ENCODE measurements around the gene RPE.

DNA sequence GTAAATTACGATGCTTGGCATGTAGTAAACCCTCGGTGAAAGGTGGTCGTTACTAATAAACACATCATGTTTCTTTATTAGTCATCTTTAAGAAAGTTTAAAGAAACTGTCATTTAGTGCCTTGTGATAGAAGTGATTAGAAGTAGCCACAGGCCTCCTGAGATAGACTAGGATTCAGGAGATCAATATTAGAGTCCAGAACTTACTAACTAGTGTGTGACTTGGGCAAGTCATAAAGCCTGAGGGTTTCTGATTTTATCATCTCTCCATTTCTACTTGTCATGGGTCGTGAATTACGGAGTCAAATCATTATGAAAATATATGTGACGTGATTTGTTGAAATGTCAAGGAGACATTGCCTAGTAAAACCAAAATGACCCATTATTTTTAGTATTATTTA, 6.7 kb downstream of the RPE start:
- TF ChIP-seq CTCF (IDR thresholded peaks at IDR 0.05) (no peak), POLR2A (IDR thresholded peaks at IDR 0.05) (no peak)

All from uterus (tissue), 2 donors.